GM18526 (cell line): ENCODE data around the gene C14orf119.

Experiments
- POLR2A ChIP-seq: IDR thresholded peaks from 3 replicates; pipeline ENCODE4 v1.6.1; 2011; ENCODE audit not compliant: insufficient read length; ENCODE audit errors: extremely low read depth

Gene C14orf119

DNA sequence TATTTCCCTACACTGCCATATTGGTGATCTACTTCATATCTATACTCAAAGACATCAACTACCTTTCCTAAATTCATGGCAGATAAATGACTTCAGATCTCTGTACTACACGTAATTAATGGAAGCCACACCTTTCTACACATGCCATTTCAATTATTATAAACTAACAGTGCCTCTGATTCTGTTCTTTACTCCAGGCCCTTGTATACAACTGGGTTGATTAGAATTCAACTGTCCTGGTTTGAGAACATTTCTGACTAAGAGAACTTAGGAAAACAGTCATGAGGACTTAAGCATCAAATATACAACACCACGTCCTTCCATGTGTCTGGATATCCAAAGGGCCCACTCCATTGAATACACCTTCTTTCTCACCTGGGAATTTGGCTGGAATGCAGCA is 2.2 kb upstream of the C14orf119 start:
- TF ChIP-seq POLR2A = no peak

DNA sequence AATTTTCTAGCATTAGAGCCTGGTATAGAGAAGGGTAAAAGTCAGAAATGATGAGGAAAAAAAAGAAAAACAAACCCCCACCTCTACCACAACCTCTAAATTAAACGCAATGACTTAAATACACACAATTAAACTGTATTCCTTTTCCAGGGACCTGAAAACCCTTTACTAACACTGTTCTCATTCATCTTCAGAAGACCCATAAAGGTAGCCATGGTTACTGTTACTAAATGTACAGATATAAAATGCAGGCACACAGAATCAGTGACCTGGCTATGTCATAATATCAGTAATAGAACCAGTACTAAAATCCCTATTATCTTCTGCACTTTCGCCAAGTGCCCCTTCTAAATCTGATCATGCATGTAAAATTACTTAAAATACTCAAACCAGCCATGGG is 1.8 kb upstream of the C14orf119 start:
- no peak for TF ChIP-seq POLR2A

GRCh38 chr14:23093991-23094665 is 1.2 kb upstream of the C14orf119 start:
- no peak for TF ChIP-seq POLR2A

DNA sequence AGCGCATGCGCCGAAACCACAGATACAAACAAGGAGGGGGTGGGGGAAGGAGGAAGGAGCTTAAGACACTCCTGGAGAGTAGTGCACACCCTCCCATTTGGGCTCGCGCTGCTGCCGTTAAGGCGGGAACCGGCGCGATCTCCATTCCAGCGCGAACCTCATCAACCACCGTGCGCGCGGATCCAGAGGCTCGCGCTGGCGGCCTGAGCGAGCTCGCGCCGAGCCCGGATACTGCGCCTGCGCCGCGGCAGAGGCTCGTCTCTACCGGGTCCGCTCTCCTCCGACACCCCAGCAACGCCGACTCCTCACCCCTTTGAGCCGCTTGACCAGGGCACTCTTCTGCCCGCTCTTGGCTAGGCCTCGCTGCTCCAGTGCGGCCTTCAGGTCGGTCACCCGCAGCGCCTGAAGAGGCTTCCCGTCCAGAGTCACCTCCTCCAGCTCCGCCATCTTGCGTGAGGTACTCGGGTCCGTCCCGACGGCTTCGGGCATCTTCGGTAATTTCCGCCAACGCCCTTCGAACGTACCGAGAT is 574 bp upstream of the C14orf119 start, which contains the start of gene ACIN1:
TSS of gene ACIN1 (minus strand) at position 471 of the 530 bp plus-strand sequence. CDS start at position 447, 24 bp downstream.
- peak; percentile 81 for TF ChIP-seq POLR2A

GRCh38 chr14:23097786-23098185 is 2.5 kb downstream of the C14orf119 start:
- TF ChIP-seq POLR2A = no peak

DNA sequence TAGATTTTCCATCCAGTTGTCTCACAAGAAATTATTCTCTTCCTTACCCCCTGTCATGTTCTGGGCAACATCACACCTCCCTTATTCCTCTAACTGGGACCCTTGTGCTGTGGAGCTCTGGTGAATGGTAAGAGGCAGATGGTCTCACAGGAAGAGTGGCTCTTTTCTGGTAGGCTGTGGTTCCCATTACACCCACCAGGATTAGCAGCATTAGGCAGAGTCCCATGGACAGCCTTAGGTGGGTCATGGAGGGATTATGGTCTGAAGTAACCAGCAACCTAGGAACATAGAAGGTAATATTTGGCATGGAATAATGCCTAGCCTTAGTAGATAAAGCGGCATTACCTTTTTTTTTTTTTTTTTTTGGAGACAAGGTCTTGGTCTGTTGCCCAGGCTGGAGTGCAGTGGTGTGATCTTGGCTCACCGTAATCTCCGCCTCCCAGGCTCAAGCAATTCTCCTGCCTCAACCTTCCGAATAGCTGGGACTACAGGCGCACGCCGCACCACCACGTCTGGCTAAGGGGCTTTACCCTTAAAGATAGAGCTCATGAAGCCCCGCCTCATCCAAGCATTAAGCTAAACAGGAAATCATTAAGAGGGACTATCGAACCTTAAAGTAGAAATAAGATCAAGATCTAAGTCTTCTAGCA is 4.0 kb downstream of the C14orf119 start:
- no peak for TF ChIP-seq POLR2A

DNA sequence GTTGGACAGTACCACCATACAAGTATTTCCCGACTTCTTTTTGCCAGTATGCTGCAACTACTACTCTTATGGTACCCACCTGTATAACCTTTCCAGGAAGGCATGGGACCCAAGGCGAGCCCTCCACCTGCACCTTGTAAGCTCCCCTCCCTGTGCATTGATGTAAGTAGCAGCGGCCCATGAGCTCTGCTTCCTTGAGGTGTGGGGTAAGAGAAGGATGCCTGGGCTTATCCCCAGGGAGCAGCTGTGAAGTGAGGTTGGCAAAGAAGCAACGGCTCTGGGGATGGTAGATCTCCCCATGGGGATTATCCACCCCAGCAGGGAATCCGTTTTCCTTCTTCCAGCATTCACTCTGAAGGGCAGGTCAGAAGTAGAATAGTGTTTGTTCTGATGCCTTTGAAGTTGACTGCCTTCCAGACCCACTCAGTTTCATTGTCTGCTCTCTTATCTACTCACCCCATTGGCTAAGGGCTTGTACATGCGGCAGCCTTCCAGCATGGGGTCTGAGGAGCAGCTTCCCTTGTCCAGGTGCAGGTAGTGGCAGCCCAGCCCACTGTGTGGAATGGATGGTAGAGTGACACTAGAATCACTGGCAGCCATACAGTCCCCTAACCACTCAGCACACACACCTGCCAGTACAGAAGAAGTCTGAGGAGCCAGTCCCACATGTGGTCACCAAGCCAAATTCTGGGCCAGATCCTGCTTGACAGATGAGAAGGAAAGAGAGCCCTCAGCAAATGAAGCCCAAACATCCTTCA is 6.1 kb downstream of the C14orf119 start:
- no peak for TF ChIP-seq POLR2A

GRCh38 chr14:23101986-23102625 is 6.8 kb downstream of the C14orf119 start:
- TF ChIP-seq POLR2A = no peak

DNA sequence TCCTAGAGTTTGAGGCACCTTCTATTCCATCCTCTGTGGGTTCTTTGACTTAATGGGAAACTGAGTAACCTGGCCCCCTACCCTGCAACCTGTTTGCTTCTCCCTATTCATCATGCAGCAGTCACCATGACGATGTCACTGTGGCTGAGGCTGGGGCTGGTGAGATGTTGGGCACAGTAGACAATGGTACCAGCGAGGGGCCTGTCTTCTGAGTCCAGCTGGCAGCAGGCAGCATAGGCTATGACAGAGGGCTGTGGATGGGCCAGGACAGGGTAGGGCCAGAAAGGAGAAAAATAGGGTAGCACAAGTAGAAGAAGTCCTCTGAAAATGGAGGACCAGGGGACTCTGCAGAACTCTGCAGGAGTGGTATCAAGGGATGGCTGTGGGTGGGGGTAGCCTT is 7.5 kb downstream of the C14orf119 start:
- no peak for TF ChIP-seq POLR2A

- TF ChIP-seq POLR2A = no peak
Observed at GRCh38 chr14:23103581-23103980, 8.3 kb downstream of the C14orf119 start.

GRCh38 chr14:23104070-23104590 is 8.8 kb downstream of the C14orf119 start:
- no peak for TF ChIP-seq POLR2A

- TF ChIP-seq POLR2A = no peak
Observed at GRCh38 chr14:23104591-23105347, 9.5 kb downstream of the C14orf119 start, which contains the start of gene CIROP. CIROP (minus strand) TSS chr14:23104989; CDS start chr14:23104920, 69 bp downstream.

DNA sequence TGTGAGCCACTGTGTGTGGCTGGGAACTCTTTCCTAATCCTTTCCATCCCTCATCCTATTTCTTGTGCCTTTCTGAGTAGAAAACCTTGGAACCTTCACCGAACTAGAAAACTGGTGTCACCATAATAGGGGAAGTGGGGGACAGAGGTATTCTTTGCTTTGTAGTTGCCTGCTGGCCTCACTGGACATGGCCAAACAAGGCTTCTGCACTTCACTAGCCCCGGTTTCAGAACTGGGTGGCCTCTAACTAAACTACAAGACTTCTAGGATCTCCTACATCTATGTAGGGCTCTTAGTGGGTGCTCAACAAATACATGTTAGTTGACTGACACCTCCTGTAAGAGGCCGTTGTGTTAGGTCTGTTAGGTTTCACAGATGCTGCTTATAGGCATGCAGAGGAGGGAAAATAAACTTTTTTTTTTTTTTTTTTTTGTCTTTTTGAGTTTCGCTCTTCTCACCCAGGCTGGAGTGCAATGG is 10.1 kb downstream of the C14orf119 start:
- TF ChIP-seq POLR2A = no peak

DNA sequence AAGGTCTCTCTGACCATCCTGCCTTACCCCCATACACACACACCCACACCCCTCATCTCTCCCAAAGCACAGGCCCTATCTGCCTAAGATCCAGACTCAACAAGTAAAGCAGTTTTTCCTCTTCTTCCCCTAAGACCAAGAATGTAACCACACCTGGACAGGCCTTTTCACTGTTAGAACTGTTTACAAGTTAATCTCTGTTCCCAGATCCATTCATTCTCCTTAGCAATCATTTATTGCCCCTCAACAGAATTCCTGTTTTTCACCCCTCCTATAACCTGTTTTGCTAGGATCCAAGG is 11.4 kb downstream of the C14orf119 start:
- TF ChIP-seq POLR2A = no peak
